GM21360 (cell line): Measurements from ENCODE around the gene RERE.
"Not testable (repeated sequence)": the region's sequence is repeated elsewhere in the genome, so short reads cannot be mapped to it uniquely, and the experiment has no call there.

Experiments
- ATAC-seq: cut with Tn5 transposase; IDR thresholded peaks from one replicate; pipeline ENCODE4 v1.9.1; 2021; ENCODE audit warnings: mild to moderate bottlenecking, moderate library complexity; ENCODE audit not compliant: unreplicated experiment

Gene RERE

DNA sequence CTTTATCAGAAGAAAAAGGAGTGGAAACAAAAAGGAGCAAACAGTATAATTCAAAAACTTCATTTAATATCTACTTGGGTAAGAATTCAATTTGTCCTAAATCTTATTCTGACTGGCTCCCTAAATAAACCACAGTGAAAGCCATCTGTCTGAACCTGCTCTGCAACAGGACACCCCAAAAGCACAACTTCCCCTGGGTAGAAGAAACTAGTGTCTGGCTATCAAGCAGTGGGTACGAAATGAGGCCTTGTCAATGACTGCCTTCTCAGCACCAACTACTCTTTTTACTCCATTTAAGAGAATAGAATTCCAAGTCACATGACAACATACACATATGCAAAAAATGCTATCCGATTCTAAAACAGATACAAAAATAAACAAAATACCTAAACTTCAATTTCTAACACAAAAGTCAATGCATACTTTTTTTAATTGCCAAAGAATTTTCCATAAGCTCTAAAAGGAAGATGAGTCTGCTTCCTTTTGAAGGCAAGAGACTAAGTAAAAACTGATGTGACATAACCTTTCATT, 292.7 kb downstream of the RERE start:
- no peak for ATAC-seq

GRCh38 chr1:8523666-8524206, 293.7 kb downstream of the RERE start:
- ATAC-seq, result no peak

DNA sequence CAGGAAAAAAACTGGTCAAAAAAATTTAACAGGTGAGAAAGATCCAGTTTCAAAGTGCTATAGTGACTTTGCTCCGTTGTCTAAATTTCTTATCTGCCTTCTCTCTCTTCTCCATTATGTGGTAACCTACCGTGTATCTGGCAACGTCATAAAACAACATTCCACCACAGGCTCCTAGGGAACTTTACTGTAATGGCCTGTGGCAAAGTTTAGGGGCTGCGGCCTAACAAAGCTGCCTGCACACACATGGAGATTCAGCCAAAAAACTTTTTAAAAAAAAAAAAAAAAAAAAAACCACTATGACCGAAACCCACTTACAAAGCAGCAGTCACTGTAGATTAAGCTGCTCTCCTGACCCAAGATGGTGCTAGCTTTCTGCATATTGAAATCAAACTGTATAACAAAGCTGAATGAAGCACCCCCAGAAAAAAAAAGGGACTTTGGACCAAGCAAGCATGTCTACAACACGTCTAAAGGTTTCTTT, 296.9 kb downstream of the RERE start:
- ATAC-seq, result no peak

GRCh38 chr1:8519167-8519566, 298.3 kb downstream of the RERE start:
- ATAC-seq, result no peak

- no peak for ATAC-seq
Measured at GRCh38 chr1:8518490-8518801, 299.0 kb downstream of the RERE start.

GRCh38 chr1:8517661-8518489, 299.6 kb downstream of the RERE start:
- ATAC-seq, result no peak

- no peak for ATAC-seq
Measured at GRCh38 chr1:8516793-8517556, 300.5 kb downstream of the RERE start.

GRCh38 chr1:8516278-8516777, 301.1 kb downstream of the RERE start:
- ATAC-seq, result no peak

DNA sequence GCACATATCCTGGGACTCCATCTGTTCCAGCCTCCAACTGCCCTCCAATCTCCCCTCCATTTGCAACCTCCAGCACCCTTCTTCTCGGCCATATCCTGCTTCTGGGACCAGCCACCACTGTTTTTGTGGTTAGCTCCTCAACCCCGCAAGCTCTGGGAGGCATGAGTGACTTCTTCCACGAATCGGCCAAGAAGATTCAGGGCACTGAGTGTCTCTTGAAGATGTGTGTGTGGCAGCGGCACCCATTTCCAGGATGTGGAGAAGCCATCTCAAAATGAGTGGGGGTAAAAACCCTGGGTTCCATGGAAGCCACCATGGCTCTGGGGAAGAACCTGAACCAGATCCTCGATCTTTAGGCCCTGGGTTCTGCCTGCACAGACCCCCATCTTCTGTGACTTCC, 304.9 kb downstream of the RERE start:
- no peak for ATAC-seq

DNA sequence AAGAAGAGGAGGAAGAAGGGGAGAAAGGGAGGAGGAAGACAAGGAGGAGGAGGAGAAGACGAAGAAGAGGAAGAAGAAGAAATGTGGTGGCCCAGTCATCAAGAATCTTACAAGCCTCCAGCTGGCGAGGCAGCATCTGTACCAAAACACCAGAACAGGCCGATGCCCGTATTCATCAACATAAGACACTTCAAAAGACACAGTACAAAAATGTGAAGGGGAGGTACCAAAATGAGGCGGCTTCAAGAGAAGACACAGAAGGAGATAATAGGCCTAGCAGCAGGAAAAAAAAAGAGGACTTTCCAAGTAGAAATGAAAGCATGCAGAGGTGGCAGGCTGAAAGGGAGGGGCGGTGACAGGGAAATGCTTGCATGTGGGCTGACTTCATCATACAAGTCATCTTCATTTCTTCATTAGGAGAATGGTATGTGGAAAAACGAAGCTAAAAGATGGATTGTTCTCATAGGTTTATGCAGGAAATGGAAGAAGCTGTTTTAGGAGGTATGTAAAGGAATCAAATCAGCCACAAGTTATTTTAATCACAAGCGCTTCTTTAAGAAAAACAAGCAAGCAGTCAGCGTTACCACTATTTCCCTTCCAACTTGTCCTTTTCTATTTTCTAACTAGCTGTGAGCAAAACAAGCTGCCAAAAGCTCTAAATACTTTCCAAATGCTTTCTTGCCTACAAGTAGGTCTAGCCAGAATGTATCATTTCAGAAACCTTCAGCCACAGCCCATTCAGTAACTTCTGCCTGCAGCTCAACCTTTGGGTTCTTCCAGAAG, 307.2 kb downstream of the RERE start:
- no peak for ATAC-seq

- no peak for ATAC-seq
Measured at GRCh38 chr1:8509579-8509978, 307.9 kb downstream of the RERE start.

DNA sequence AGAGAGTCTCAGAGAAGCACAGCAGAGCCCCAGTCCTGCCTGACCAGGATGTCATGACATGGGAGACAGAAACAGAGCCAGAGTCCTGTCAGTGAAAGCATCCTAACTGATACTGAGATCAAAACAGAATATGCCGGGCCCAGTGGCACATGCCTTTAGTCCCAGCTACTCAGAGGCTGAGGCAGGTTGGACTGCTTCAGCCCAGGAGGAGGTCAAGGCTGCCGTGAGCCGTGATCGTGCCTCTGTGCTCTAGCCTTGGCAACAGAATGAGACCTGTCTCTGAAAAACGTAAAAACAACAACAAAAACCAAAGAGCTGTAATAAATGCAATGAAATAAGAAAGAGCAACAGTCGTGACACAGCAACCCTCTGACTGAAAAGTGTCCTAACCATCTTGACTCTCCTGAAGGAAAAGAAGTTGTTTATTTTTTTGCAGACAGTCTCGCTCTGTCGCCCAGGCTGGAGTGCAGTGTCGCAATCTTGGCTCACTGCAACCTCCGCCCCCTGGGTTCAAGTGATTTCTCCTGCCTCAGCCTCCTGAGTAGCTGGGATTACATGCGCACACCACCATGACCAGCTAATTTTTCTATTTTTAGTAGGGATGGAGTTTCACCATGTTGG, 310.3 kb downstream of the RERE start:
- no peak for ATAC-seq

DNA sequence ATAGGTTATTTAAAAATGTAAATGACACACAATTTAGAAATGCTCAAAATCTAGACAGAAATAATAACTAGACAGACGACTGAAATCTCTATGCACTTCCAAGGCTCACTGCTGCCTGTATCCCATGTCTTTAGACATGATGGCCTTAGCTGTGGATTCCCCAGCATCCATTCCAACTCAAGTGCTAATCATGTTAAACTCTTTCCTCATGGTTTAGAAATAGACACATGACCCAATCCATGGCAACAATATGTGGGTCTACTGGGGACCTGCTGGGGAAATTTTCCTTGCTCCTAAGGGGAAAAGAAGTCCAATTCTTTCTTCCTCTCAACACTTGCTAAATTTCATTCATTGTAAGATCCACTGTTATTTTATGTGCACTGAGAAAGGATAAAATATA, 311.0 kb downstream of the RERE start:
- no peak for ATAC-seq

GRCh38 chr1:8503842-8504241, 313.6 kb downstream of the RERE start:
- no peak for ATAC-seq

DNA sequence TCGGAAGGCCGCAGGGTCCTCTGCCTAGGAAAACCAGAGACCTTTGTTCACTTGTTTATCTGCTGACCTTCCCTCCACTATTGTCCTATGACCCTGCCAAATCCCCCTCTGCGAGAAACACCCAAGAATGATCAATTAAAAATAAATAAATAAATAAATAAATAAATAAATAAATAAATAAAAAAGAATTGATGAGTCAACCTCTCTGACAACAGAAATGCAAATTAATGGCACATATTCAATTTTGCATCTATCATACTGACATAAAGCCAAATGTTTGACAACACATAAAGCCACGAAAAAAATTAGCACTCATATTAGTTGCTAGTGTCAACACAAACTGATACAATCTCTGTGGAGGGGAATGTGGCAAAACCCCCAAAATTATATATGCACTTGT, 314.5 kb downstream of the RERE start:
- not testable (repeated sequence) for ATAC-seq

- ATAC-seq, result no peak
Measured at GRCh38 chr1:8497210-8497819, 320.1 kb downstream of the RERE start.

- ATAC-seq, result no peak
Measured at GRCh38 chr1:8496473-8496872, 321.0 kb downstream of the RERE start.

GRCh38 chr1:8495928-8496401, 321.5 kb downstream of the RERE start:
- no peak for ATAC-seq

- no peak for ATAC-seq
Measured at GRCh38 chr1:8494681-8495080, 322.8 kb downstream of the RERE start.
